ENCODE measurements around the gene AOPEP.

AOPEP gene

DNA sequence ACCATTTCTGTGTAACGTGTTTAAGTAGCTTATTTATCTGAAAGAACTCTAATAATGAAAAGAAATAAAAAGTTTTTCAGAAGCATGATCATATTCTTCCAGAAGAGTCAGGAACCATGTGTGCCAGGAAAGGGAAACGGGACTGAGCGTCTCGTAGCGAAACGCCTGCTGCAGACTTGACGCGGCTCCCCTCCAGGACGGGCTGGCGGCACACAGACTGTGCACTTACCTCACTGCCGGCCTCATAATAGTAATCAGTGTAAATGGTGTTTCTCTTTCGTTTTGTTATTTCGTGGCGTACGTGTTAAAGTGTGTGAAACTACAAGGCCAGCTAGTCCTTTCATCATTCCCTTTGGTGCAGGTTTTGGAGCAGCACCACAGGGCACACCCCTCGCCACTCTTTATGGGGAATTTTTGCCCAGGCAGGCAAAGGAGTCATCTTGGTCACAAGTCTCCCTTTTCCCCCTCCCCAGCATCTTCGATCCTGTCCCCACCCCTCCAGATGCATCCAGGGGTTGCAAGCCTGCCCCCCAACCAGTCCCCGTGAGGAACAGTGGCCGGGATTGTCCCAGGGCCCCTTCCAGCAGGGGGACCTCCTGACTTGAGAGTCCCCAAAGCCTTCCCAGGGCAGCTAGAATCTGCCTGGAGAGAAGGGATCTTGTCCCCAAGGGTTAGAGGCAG, 357.9 kb downstream of the AOPEP start:
- DNase-seq (ENCODE audit: low read depth), result no peak

DNA sequence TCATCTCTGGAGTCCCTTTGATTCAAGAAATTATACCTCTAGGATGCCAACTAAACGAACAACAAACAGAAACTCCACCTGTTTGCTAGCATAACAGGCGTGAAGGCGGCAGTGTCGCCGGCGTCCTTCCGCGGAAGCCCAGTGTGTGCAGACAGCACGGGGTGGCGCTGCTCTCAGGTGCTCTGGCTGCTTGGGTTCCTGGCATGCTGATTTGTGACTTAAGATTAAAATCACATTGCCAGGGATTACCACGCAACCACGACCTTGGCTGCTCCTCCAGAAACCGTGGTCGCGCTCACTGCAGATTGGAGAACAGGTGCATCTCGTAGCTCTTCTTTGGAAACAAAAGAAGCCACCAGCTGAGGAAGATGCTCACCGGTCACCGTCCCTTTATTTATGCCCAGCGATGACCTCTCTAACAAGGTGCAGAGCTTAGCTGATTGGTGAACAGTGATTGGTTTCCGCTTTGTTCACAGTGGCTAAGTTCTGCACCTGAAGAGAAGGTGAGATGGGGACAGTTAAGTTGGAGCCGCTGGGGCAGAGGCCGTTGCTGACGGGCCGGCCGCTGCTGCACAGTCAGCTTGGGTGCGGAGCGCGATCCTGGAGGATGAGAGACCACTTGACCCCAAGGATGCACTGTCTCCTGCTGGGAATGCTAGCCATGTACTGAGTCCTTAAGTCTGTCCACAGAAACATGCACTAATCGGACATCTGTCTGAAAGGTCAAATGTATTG, 358.7 kb downstream of the AOPEP start:
- DNase-seq (ENCODE audit: low read depth), result no peak

DNA sequence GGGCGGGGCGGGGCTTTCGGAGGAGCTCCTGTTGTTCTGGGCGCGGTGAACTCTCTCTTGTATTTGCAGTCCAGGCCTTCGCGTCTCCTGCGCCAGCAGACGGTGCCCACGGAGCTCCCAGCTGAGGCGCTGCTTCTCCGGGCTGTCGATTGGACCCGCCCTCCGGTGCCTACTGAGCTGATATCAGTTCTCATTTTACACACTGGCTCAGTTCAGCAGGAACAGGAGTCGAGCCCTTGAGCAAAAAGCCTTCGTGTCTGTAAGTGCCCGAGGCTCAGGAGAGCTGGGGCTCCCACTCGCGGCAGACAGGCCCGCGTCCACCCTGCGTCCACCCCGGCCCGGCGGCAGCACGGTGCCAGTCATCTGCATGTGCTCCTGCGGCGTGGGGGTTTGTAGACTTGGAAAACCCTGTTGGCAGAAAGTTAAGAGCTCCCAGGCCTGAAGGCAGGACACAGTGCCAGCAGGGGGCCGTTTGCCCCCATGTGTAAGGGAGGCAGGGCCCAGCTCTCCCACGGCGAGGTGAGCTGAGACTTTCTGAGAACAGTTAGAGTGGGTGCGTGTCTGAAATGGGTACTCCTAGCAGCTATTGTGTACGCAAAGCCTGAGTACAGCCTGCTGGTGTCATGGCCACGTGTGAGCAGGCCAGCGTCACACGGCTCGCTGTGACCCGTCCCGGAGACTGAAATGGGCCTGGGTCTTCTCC, 359.5 kb downstream of the AOPEP start:
- no peak for DNase-seq (ENCODE audit: low read depth)

DNA sequence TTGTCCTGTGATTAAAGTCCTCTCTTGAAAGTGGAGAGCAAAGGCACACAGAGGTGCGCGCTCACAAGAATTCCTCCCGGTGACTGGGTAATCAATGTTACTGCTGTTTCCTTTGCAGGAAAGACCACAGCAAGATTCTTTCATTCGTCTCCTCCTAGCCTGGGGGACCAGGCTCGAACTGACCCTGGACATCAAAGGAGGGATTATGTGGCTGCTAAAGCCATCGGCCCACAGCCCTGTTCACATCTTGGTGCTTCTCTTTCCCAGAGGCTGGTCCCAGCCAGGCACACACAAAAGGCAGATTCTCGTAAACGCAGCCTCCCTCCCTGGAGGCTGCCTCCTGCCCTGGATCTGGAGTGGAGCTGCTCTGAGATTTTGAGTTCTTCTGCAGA, 360.1 kb downstream of the AOPEP start:
- DNase-seq (ENCODE audit: low read depth), result no peak

DNA sequence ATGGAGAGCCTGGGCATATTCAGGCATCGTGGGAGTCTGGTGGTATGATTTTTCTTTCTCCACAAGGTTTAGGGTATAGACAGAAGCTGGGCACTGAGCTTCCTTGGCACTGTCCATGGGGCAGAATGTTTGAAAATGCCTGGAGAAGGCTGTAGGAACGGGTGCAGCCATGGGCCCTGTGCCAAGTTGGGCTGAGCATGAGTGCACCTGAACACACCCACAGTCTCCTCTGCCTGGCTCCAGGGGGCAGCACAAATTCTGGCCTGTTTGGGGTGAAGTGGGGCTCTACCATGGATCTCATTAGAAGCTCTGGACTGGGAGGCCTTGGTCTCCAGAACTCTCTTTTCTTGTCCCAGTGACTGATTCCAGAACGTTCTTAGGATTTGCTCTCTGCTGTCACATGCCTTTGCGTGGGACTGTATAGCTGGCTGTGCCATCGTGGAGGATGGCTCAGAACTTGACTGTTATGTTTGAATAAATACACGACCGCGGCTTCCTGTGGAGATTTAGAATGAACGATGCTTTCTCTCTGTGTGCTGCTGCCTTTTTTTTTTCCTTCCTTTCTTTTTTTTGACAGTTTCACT, 361.3 kb downstream of the AOPEP start:
- DNase-seq (ENCODE audit: low read depth), result no peak

DNA sequence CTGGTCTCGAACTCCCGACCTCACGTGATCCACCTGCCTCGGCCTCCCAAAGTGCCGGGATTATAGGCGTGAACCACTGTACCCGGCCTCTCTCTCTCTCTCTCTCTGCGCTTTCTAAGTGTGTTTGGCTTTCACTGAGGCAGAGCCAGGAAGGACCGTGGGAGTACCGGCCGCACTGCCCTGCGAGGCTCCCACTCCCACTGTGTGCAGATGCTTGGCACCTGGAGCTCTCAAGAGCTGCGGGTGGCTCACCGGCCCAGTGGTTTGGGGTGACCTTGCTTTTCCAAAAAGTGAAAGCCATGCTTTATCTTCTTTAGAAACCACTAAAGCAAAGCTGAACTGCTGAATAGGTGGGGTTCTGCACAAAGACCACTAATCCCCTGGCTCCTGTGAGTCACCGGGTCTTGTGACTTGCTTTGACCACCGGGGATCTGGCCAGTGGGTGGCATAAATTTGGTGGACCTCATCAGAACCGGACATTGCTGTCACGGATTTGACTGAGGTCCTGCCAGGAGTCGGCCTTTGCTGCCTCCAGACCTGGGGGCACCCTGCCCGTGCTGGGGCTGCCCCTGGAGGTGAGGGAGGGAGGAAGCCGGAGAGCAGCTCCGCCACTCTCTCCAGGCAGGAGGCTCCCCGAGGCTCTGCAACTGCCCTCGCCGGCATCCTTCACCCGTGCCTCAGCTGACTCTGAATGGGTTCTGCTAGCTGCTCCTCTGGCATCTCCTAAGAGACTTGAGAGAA, 362.1 kb downstream of the AOPEP start:
- DNase-seq (ENCODE audit: low read depth), result no peak

DNA sequence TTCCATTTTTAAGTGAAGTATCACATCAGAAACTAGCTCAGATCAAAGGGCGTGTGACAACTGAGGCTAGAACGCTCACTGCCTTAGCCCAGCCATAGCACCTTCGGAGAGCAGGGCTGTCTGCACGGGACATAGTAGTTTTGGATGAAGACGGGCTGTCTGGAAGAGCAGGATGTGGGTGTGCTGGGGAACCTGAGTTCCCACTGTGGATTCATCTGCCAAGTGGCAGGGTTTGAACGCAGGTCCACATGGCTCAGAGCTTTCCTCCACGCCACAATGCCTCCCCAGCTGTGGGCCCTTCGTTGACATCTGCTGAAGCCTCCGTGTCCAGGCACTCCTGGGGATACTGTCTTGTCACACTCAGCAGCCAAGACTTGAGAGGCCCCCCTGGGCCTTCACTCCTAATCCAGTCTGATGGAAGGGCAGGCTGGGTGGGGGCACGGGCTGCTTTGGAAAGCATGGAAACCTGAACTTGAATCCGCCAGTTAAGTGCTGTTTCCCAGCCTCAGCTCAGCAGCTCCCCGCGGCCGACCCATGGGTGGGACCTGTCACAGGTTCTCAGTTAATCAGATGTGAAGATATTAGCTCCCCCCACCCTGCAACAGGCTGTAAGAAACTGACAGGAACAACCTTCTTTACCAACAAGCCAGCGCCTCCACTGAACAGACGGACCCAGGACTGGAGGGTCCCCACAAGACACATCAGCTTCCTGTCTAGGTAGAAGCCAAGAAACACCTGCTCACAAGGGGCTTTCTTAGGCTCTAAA, 362.9 kb downstream of the AOPEP start:
- no peak for DNase-seq (ENCODE audit: low read depth)

DNA sequence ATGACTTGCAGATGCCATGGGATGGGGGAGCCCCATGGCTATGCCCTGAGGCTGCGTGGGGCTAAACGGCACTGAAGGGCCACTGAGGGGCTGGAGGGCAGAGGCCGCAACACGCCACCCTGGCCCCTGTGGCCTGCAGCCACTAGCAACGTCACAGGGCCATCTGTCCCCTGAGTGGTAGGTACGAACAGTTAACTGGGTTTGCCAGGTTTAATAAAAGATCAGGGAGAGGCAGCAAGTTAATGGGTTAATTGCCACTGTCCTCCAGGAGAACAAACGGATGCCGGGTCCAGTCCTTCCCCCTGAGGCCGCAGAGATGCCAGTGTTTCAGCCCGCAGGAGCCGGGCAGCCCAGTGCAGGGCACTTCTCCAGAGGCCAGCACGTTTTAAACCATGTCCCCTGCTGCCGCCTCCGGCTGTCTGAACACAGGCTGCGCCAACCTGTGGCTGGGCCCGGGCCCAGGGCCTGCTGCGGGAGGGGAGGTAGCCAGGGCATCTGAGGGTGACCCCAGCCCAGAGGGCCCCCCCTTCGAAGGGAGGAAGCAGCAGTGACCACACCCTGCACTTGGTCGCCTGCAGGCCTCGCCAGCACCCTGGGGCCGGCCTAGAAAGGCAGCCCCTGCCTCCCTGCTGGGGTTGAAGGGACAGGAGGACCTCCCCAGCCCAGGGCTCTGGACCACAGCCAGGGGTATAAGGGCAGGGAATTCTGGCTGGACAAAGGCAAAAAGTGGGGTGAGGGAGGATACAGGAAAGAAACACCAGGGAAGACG, 363.7 kb downstream of the AOPEP start:
- DNase-seq (ENCODE audit: low read depth), result no peak

DNA sequence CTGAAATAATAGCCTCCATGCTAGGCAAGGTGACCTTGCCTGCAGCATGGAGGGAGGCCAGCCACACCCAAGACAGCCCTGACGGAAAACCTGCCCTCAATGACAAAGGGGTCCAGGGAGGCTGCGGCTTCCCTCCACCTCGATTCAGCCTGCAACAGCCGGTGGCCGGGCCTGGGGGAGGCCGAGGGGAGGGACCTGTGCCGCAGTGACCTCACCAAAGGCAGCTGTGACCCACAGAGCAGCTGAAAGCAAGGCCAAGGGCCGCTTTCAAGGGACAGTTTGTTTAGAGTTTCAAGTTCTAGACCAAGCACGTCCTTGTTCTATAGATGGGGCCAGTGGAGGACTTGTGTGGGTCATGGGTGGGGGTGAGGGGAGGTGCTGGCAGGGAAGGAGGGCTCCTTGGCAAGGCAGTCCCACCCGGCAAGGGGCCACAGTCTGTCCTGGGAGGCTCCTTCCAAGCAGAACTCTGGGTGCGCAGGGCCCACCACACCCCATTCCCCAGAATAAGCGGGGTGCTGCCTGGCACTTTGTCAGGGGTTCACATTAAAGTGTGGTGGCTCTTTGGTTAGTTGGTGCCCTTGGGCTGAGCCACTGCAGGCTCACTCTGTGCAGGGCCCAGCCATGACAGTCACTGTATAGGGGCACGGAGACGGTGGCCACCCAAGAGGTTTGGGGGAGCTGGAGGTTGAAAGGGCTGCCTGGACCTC, 364.5 kb downstream of the AOPEP start:
- DNase-seq (ENCODE audit: low read depth), result no peak

DNA sequence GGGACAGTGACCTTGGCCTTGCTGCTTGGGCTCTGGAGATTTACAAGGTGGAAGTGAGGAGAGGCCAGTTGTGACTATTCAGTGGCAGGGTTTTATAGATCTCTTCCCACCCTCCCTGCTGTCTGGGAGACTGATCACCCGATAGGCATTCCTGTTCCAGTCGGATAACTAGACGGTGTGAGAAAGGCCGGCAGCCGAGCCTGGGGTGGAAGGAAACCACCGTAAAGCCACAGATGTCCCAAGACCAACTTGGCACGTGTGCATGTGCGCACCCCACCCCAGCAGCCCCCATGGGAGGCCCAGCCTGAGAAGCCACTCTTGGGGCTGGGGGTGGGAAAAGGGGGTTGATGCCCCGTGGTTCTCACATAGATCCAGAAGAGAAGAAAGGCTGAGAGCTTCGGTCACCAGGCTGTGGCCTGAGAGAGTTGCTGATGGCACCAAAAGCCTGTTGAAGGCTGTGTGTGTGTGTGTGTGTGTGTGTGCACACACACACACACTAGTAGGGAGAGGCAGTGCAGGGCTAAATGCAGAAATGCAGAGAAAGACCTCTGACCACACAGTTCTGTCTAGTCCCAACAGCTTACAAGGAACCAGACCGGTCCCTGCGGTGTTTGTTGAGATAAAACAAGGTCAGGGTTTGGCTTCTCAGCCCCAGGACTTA, 365.2 kb downstream of the AOPEP start:
- DNase-seq (ENCODE audit: low read depth), result peak; percentile 7

DNA sequence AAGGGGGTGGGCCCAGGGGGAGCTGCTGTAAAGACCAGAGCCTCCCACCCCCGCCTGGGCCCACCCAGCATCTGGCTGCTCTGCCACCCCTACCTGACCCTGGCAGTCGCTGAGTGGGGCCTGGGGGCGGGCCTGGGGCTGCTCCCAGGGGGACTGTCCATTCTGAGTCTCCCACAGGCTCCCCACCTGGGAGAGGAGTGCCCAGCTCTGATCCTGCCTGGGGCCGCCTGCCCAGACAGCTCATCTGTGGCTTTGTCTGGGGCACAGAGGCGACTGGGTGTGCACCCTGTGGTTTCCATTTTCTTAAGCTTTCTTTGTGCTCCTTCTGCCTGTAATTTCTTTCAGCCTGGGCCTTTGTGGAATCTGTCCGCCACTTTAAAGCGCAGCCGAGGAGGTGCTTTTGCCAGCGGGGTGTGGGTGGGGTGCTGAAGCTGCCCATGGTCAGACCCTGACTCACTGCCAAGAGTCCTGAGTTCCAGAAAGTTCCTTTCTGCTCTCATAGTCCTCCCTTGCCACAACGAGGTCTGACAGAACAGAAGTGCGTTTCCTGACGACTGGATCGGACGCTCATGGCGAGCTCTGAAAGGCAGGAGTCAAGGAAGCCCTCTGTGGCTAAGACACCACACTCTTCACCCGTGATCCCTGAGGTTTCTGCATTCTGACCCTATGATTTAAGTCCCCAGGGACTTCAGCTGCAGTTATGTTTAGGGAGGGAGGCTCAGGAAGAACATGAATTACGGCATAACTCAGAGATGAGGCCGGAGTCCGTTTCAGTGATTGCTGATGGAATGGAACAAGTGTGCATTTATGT, 366.0 kb downstream of the AOPEP start:
- DNase-seq (ENCODE audit: low read depth), result no peak

DNA sequence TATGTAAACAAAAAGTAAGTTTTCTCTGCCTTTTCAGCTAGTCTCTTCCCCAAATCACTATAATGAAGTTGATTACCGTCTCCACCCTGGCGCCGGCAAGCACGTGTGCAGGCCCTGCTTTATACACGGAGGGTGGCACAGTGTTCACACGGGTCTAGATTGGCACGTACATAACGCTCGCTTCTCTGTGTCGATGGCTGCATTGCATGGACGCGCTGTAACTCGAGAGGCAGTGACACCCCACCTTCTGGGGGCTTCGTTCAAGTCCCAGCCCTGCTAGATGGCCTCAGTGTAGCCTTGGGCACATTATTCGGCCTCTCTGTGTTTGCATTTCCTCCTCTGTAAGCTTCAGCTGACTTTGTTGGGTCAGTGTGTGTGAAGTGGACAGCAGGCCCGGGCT, 367.1 kb downstream of the AOPEP start:
- DNase-seq (ENCODE audit: low read depth), result no peak

DNA sequence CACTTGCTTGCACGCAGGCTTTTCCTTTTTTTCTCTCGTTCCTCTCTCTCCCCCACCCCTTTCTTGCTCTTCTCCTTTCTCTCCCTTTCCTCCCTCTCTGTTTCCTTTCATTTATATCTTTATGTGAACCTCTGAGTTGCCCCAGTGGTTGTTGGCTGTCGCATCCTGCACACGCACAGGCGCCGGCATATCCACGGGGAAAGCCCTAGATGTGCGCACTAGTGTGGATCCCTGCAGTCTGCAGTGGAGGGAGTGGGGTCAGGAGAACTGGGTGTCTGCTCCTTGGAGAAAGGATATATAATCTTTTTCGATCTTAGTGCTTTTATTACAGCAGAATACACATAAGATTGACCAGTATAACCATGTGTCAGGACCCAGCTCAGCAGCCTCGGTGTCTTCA, 367.5 kb downstream of the AOPEP start:
- no peak for DNase-seq (ENCODE audit: low read depth)

DNA sequence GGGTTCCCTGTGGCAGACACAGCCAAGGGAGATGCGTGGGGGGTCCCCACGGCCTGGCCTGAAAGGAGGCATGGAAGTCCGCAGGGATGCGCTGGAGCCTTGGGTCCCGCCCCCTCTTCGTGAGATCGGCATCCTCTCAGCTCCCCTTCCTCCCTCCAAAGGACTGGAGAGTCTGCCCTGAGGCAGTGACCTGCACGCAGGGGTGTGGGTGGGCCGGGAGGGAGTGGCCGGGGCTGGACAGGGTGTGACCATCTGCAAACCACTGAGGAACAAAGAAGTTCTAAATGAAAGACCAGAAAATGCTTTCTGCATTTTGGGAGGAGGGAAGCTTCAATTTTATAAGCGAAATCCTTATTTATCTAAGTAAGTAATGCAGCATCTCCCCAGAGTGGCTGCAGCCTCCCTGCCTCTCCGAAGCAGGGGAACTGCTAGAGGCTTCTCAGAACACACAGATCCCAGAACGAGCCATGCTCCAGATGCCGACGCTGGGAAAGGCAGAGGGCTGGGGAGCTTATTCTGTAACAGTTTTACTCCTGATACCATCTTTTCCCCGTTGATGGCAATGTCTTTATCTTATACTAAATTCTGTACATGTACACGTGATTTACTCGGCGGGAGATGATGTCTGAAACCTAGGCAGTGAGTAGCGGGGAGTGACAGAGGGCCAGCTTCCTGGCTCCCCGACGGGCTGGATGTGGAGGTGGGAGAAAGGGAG, 369.3 kb downstream of the AOPEP start:
- DNase-seq (ENCODE audit: low read depth), result no peak

DNA sequence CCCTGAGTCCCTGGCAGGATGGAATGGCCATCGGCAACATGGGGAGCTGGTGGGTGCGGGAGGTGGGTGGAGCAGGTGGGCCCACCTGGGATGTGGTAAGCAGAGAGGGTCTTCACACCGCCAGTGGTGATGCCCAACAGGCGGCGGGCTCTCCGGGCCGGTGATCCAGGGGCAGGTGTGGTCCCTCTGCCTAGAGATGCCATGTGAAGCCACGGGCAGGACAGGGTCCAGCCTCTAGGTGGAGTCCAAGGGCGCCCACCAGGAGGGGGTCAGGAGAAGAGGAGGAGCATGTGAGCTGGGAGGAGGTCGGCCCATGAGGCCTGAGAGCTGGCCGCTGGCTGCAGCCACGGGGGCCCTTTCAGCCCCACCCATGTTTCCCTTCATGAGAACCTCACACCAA, 369.9 kb downstream of the AOPEP start:
- no peak for DNase-seq (ENCODE audit: low read depth)

DNA sequence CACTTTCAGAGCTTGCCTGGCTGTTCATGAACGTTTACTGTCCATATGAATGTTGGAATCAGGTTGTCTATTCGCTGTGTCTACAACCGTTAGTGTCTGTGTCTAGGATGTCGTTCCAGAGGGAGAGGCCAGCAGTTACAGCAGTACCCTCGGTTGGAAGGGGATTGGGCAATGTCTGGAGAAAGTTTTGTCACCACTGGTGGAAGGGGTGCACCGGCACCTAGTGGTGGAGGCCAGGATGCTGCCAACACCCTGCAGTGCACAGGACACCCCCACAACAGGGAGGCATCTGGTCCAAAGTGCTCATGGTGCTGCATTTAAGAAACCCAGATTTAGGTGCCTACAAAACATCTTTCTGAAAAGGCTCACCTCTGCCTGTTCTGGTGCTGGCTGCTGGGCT, 370.3 kb downstream of the AOPEP start:
- no peak for DNase-seq (ENCODE audit: low read depth)

DNA sequence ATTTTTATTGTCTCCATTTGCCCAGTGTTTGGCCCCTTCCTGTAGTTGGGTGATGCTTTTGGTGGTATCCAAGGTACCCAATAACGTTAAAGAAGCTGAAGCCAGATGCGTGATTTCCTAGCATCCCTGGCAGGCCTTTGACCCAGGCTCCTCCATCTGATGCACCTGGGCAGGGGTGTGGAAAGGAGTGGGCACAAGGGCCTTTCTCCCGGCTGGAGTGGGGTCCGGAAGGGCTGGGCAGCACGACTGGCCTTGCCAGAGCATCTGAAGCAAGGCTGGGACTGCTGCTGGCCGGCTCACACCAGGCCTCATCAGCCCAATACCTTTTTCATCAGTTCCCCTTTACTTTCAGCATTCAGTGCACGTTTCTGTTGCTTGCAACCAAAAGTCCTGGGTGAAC, 370.8 kb downstream of the AOPEP start:
- DNase-seq (ENCODE audit: low read depth), result no peak

DNA sequence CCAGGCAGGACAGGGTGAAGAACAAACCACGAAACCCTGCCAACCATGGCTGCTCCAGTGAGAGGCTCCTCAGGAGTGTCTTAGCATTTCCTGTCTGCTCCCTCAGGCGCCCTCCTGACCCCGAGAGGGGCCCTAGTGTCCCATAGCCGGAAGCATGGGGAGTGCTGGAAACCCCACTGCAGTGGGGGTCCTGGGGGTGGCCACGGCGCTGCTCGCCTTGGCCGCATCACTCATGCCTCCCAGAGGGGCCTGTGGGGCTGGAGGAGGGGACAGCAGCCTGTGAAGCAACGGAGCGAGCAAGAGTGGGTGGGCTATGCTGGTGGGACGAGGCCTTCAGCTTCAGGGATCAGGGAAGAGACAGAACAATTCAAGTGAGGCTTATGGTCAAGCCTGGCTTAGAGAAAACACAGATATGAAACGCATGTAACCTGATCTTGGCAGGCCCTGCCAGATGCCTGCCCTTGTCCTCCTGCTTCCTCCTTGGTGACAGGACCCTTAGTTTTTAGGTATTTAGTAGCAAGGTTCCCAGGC, 372.0 kb downstream of the AOPEP start:
- no peak for DNase-seq (ENCODE audit: low read depth)

Data from CMK (cell line).